ENCODE measurements around the gene SLC34A1.

DNA sequence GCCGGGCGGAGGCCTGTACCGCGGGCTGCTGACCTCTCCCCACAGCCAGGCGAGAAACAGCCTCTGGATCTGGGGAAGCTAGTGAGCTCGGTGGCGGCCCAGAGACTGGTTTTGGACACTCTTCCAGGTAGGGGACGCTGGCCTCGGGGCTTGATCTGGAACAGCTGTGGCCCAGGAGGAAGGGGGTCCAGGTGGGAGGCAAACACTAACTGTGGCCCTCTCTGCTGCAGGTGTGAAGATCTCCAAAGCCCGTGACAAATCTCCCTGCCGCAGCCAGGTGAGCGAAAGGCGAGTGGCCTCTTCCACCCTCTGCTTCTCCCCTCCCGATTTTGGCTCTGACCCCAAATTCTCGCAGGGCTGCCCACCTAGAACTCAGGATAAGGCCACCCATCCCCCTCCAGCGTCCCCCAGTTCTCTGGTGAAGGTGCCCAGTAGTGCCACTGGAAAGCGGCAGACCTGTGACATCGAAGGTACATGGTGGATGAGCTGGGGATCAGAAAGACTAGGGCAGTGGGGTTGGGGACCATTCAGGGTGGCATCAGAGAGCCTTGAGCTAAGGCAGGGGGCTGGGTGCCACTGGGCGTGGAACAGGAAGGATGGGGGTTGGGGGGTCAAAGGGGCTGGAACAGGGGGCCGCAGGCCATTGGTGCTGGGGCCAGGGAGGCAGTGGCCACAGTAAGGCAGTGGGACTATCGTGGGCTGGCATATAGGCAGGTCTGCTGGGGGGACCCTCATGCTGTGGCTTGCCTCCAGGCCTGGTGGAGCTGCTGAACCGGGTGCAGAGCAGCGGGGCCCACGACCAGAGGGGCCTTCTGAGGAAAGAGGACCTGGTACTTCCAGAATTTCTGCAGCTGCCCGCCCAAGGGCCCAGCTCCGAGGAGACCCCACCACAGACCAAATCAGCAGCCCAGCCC lies 12.9 kb upstream of the SLC34A1 start:
- TF ChIP-seq ZNF510 (CRISPR knock-in tag; IDR thresholded peaks at IDR 0.05; ENCODE audit: low read depth) (no peak), NR3C1 (CRISPR knock-in tag; IDR thresholded peaks at IDR 0.05) (no peak), DNMT1 (CRISPR knock-in tag; IDR thresholded peaks at IDR 0.05) (no peak)
